Thymus (tissue), 11 donors: ENCODE measurements around the gene SLC35F6. TPM values are rescaled to one million over a fixed set of nuclear protein-coding genes. Genes with fewer than 3 reads are reported as not detected.

ENCODE experiments used
- DNase-seq, 9 donors: peaks; one replicate each; pipeline ENCODE4 v3.0.0-alpha.2; 2013; ENCODE audit warnings: low spot score in 9 of 9, low read depth in 6 of 9, missing footprints in 1 of 9
- H3K27ac ChIP-seq, 2 donors: one replicate each; pipeline ENCODE4 v1.5.1; 2013; ENCODE audit warnings: control low read depth in 1 of 2, low read depth in 1 of 2, low read length in 1 of 2, mild to moderate bottlenecking in 1 of 2, moderate library complexity in 1 of 2
- H3K27me3 ChIP-seq, 2 donors: one replicate each; pipeline ENCODE4 v1.5.1; 2013; ENCODE audit warnings: low read length in 1 of 2; ENCODE audit not compliant: control insufficient read depth in 2 of 2, insufficient read depth in 1 of 2
- H3K36me3 ChIP-seq, 2 donors: one replicate each; pipeline ENCODE4 v1.5.1; 2013; ENCODE audit warnings: low read length in 1 of 2, mild to moderate bottlenecking in 1 of 2, moderate library complexity in 1 of 2; ENCODE audit not compliant: control insufficient read depth in 2 of 2, insufficient read depth in 2 of 2
- H3K4me1 ChIP-seq, 2 donors: one replicate each; pipeline ENCODE4 v1.5.1; 2013; ENCODE audit warnings: low read length in 2 of 2; ENCODE audit not compliant: control insufficient read depth in 2 of 2, insufficient read depth in 2 of 2
- H3K4me3 ChIP-seq, 2 donors: one replicate each; pipeline ENCODE4 v1.5.1; 2013; ENCODE audit warnings: low read length in 2 of 2, control low read depth in 1 of 2, mild to moderate bottlenecking in 1 of 2
- H3K9me3 ChIP-seq, 2 donors: one replicate each; pipeline ENCODE4 v1.5.1; 2013; ENCODE audit warnings: low read length in 1 of 2, mild to moderate bottlenecking in 1 of 2; ENCODE audit not compliant: control insufficient read depth in 2 of 2, insufficient read depth in 1 of 2
- WGBS: extraction: QIAGEN DNeasy Blood & Tissue Kit; methylation state at CpG from one replicate; pipeline ENCODE4 v1.1.7; 2013; 5-methylcytosine and 5-hydroxymethylcytosine counted together
- polyA plus RNA-seq: library from polyadenylated mRNA; stranded (reverse); fragments of 200-250 nt; gene quantifications from one replicate; pipeline ENCODE4 v1.2.3, GENCODE V29; 2013
- total RNA-seq: library from RNA; stranded (reverse); fragments of 120-200 nt; gene quantifications from one replicate; pipeline ENCODE4 v1.2.4, GENCODE V29; 2013
- donor health status: healthy.

SLC35F6 gene
- total and polyA plus RNA-seq, 2 donors: 7.0 to 10.8 TPM

- Histone ChIP-seq H3K4me1 (peaks cover 8 to 15% of the 10 kb centered on the region in 2 donors), H3K4me3 (no peak overlapping the region), H3K27ac (no peak overlapping the region), H3K36me3 (no peaks in the 10 kb centered on the region), H3K9me3 (no peaks in the 10 kb centered on the region), H3K27me3 (peaks cover 5 to 19% of the 10 kb centered on the region in 2 donors)
- WGBS: 93% methylated on average over 4 of the region's 4 CpGs
- no peak for DNase-seq
These were observed 26.9 kb upstream of the SLC35F6 start for GRCh38 chr2:26737221-26737620.

GRCh38 chr2:26738481-26738880, 25.6 kb upstream of the SLC35F6 start:
- Histone ChIP-seq H3K4me3 (no peak overlapping the region), H3K4me1 (peaks cover 8 to 15% of the 10 kb centered on the region in 2 donors), H3K27ac (no peak overlapping the region), H3K36me3 (no peaks in the 10 kb centered on the region), H3K27me3 (peaks cover 0 to 13% of the 10 kb centered on the region in 2 donors), H3K9me3 (no peaks in the 10 kb centered on the region)
- DNase-seq: no peak
- 65% methylated on average over 4 of the region's 4 CpGs for WGBS

DNA sequence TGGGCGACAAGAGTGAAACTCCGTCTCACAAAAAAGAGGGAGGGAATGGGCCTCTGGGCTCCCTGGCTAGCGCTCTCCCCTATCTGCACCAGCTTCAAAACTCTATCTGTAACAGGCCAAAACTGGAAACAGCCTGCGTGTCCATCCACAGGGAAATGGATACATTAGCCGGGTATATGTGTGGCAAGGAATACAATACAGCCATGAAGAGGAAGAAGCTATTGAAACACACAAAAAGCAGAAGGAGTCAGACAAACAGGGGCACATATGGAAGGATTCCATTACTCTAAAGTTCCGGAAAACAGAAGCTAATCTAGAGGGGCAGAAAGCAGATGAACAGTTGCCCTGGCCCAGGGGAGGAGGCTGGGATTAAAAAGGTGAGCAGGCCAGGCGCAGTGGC, 24.6 kb upstream of the SLC35F6 start:
- Histone ChIP-seq H3K36me3 (no peaks in the 10 kb centered on the region), H3K9me3 (no peaks in the 10 kb centered on the region), H3K27ac (no peak overlapping the region), H3K27me3 (peaks cover 0 to 10% of the 10 kb centered on the region in 2 donors), H3K4me1 (peaks cover 8 to 15% of the 10 kb centered on the region in 2 donors), H3K4me3 (no peak overlapping the region)
- WGBS: 96% methylated on average over 7 of the region's 7 CpGs
- DNase-seq: no peak

DNA sequence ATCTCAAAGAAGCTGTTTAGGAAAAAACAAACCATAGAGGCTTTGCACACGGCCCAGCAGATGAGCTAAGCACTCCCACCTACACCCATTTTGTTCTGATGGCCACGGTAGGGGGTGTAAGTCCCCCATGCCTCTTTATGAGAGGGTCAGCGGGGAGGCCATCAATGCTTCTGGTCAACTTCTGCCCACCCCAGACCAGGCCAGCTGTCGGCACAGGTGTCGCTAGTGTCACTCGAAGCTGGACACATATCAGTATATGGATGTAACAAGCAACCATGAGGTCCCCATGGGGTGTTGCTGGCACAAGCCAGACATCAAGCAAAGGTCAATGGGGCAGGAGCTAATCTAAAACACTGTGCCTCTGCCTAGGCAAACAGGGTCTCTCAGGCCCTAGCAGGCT, 23.7 kb upstream of the SLC35F6 start:
- H3K4me1 ChIP-seq: peaks cover 8 to 15% of the 10 kb centered on the region in 2 donors
- H3K27me3 ChIP-seq: peaks cover 0 to 8% of the 10 kb centered on the region in 2 donors
- no peak overlapping the region for H3K4me3 ChIP-seq
- H3K9me3 ChIP-seq: no peaks in the 10 kb centered on the region
- no peak for DNase-seq
- H3K36me3 ChIP-seq: no peaks in the 10 kb centered on the region
- 82% methylated on average over 6 of the region's 6 CpGs for WGBS
- H3K27ac ChIP-seq: no peak overlapping the region

DNA sequence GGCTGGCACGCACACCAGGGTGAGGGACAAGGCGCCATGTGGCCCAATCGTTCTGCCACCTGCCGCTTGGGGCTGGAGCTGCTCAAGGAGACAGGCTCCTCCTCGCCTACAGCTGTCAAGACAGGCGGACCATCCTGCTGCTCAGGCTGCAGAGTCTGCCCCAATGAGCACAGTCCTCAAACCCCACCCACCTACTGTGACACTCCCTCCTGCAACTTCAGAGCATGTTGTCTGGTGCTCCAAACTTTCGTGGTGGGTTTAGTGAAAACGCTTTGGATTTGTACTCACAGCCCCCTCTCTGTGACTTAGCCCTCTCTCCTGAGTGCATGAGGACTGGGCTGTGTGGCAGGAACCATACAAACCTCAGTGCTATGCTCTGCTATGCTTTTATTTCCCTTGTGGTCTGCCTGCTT, 23.2 kb upstream of the SLC35F6 start:
- peak in 8 of 9 donors; percentile 44 to 87 (median 64) for DNase-seq
- WGBS: 5% methylated on average over 8 of the region's 8 CpGs

GRCh38 chr2:26742048-26742770, 21.9 kb upstream of the SLC35F6 start:
- peaks cover 0 to 2% of the 10 kb centered on the region in 2 donors for H3K27me3 ChIP-seq
- no peaks in the 10 kb centered on the region for H3K36me3 ChIP-seq
- no peak overlapping the region for H3K4me3 ChIP-seq
- 92% methylated on average over 15 of the region's 15 CpGs for WGBS
- H3K27ac ChIP-seq: no peak overlapping the region
- H3K4me1 ChIP-seq: peaks cover 8 to 15% of the 10 kb centered on the region in 2 donors
- DNase-seq: no peak
- H3K9me3 ChIP-seq: no peaks in the 10 kb centered on the region

More for the DNA sequence above, 23.2 kb upstream of the SLC35F6 start:
- Histone ChIP-seq H3K27me3 (peaks cover 0 to 7% of the 10 kb centered on the region in 2 donors), H3K27ac (no peak overlapping the region), H3K4me1 (peaks cover 8 to 15% of the 10 kb centered on the region in 2 donors), H3K36me3 (no peaks in the 10 kb centered on the region), H3K9me3 (no peaks in the 10 kb centered on the region), H3K4me3 (no peak overlapping the region)

- Histone ChIP-seq H3K27ac (no peak overlapping the region), H3K4me3 (no peak overlapping the region), H3K36me3 (no peaks in the 10 kb centered on the region), H3K4me1 (peaks cover 8 to 15% of the 10 kb centered on the region in 2 donors), H3K27me3 (no peaks in the 10 kb centered on the region), H3K9me3 (no peaks in the 10 kb centered on the region)
- WGBS: 96% methylated on average over 3 of the region's 3 CpGs
- no peak for DNase-seq
These were observed 20.2 kb upstream of the SLC35F6 start for GRCh38 chr2:26743852-26744251.

DNA sequence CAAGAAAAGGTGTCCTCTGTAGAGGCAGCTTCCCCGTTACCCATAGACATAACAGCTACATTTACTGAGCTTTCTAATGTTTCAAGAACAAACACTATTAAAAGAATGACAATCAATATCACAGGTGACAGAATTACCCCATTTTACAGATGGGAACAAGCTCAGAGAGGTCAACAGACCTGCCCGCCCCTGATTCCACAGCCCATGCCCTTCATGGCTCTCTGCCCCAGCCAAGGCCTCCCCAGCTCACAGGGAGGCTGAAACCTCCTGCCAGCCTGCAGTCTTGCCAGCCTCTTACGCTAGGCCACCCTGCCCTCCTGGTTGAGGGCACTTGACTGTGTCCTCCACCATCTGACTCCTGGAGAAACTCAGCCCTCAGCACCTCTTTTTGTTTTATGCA, 19.1 kb upstream of the SLC35F6 start:
- Histone ChIP-seq H3K36me3 (no peaks in the 10 kb centered on the region), H3K9me3 (no peaks in the 10 kb centered on the region), H3K4me1 (peaks cover 8 to 15% of the 10 kb centered on the region in 2 donors), H3K27ac (no peak overlapping the region), H3K27me3 (no peaks in the 10 kb centered on the region), H3K4me3 (no peak overlapping the region)
- WGBS: 96% methylated on average over 3 of the region's 3 CpGs
- DNase-seq: no peak

GRCh38 chr2:26745609-26746327, 18.3 kb upstream of the SLC35F6 start:
- WGBS: 50% methylated on average over 9 of the region's 9 CpGs

More at GRCh38 chr2:26745609-26746327, 18.3 kb upstream of the SLC35F6 start:
- no peaks in the 10 kb centered on the region for H3K9me3 ChIP-seq
- DNase-seq: peak; percentile 49 to 89 (median 78)
- H3K36me3 ChIP-seq: no peaks in the 10 kb centered on the region
- H3K4me3 ChIP-seq: no peak overlapping the region
- no peak overlapping the region for H3K27ac ChIP-seq
- H3K27me3 ChIP-seq: no peaks in the 10 kb centered on the region
- H3K4me1 ChIP-seq: peaks cover 6 to 8% of the 10 kb centered on the region in 2 donors
